ENCODE measurements around the gene HMGCLL1. TPM values are rescaled to one million over a fixed set of nuclear protein-coding genes. Genes with fewer than 3 reads are reported as not detected.

HMGCLL1 gene
- 1 to 10 TPM in 1 of 4 donors, under 1 TPM in 3; 0.32 to 1.3 (median 0.67) TPM for total RNA-seq
- under 1 TPM; 0.35 to 0.56 (median 0.52) TPM for polyA plus RNA-seq
- long read RNA-seq, donor 1, result 0 reads
- long read RNA-seq, donor 2, result 0 reads

DNA sequence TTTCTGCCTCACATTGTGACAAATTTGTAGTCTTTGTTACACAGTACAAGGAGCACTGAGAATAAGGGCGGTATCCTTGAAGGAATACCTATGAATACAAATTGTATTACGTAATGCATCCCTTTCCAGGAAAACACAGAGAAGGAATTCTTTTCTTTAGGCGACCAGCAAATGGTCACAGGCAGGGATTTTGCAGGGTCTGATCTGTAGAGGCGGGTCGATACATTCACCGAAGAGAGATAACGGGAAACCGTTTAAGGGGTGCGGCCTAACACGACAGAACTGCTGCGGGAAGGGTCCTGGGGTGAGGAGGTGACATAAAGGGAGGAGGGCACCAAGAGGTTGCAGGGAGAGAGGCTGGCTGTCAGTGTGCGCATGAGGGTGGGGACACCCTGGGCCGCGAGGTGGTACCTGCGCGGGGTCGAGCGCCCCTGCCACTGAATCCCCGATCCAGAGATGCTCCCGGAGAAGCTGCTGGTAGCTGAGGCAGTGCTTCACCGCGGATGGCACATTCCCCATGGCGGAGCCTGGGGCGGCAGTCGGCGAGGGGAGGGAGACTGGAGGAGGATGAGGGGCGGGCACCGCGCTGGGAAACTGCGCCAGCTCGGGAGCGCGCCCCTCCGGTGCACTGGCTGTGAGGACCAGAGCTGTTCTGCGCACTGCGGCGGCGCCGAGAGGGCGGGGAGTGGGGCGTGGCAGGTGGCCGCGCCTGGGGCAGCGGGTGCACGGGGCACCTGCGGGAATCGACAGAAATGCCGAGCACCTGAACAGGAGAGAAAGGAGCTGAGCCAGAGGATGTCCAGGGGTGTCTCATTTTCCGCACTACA is at the start of gene HMGCLL1:
TSS of gene HMGCLL1 (minus strand) at position 656 of the 827 bp plus-strand sequence. CDS start at position 519, 137 bp downstream.
- TF ChIP-seq, protein P1, sequence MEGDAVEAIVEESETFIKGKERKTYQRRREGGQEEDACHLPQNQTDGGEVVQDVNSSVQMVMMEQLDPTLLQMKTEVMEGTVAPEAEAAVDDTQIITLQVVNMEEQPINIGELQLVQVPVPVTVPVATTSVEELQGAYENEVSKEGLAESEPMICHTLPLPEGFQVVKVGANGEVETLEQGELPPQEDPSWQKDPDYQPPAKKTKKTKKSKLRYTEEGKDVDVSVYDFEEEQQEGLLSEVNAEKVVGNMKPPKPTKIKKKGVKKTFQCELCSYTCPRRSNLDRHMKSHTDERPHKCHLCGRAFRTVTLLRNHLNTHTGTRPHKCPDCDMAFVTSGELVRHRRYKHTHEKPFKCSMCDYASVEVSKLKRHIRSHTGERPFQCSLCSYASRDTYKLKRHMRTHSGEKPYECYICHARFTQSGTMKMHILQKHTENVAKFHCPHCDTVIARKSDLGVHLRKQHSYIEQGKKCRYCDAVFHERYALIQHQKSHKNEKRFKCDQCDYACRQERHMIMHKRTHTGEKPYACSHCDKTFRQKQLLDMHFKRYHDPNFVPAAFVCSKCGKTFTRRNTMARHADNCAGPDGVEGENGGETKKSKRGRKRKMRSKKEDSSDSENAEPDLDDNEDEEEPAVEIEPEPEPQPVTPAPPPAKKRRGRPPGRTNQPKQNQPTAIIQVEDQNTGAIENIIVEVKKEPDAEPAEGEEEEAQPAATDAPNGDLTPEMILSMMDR (IDR thresholded peaks at IDR 0.05), result no peak
- no peaks in the 10 kb centered on the region for H3K9me3 ChIP-seq
- DNase-seq (peak; percentile 36 to 71), ATAC-seq (peak in 2 of 4 donors; percentile 54 to 61)
- no peaks in the 10 kb centered on the region for H3K4me1 ChIP-seq
- WGBS, 3 donors, result 5 to 7% (median 6%) methylated on average over 46 to 49 of the region's 49 CpGs
- peak within 1 kb of the TSS; percentile 60 for H3K4me3 ChIP-seq
- no peak within 1 kb of the TSS for H3K27ac ChIP-seq
- intact Hi-C loops (cut with DNase I), result no loop called here
- H3K36me3 ChIP-seq (ENCODE audit: insufficient read depth in 1 of 2, low read depth in 1 of 2), result no peaks in the 10 kb centered on the region
- no peaks in the 10 kb centered on the region for H3K27me3 ChIP-seq (ENCODE audit: insufficient read depth in 3 of 3, low read length in 2 of 3)

DNA sequence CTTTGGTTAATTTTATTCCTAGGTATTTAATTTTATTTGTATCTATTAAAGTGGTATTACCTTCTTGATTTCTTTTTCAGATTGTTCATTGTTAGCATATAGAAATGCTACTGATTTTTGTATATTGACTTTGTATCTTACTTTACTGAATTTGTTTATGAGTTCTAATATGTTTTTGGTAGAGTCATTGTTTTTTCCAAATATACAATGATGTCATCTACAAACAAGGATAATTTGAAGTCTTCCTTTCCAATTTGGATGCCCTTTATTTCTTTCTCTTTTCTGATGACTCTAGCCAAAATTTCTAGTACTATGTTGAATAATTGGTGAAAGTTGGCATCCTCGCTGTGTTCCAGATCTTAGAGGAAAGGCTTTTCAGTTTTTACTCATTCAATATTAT is 43.0 kb upstream of the HMGCLL1 start:
- WGBS, 3 donors, result 84 to 93% (median 87%) methylated on average over 1 of the region's 1 CpG
- ATAC-seq (no peak), DNase-seq (no peak)
- Histone ChIP-seq H3K27ac (no peak overlapping the region), H3K9me3 (no peaks in the 10 kb centered on the region), H3K4me3 (no peak overlapping the region), H3K27me3 (ENCODE audit: insufficient read depth in 3 of 3, low read length in 2 of 3) (no peaks in the 10 kb centered on the region), H3K36me3 (ENCODE audit: insufficient read depth in 1 of 2, low read depth in 1 of 2) (no peaks in the 10 kb centered on the region), H3K4me1 (no peaks in the 10 kb centered on the region)
- intact Hi-C loops (cut with DNase I), result no loop called here
- TF ChIP-seq, protein P1 (IDR thresholded peaks at IDR 0.05), result no peak

DNA sequence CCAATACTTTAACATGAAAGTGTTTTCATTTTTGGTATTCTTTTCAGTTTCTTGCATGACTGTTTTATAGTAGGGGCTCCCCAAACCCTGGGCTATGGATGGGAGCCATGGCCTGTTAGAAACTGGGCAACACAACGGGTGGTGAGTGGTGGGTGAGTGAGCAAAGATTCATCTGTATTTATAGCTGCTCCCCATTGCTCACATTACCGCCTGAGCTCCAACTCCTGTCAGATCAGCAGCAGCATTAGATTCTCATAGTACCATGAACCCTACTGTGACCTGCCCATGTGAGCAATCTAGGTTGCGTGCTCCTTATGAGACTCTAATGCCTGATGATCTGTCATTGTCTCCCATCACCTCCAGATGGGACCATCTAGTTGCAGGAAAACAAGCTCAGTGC is 42.3 kb upstream of the HMGCLL1 start:
- no peak overlapping the region for H3K4me3 ChIP-seq
- no peak for DNase-seq
- H3K27me3 ChIP-seq (ENCODE audit: insufficient read depth in 3 of 3, low read length in 2 of 3), result no peaks in the 10 kb centered on the region
- H3K4me1 ChIP-seq, result no peaks in the 10 kb centered on the region
- ATAC-seq, result no peak
- no peaks in the 10 kb centered on the region for H3K36me3 ChIP-seq (ENCODE audit: insufficient read depth in 1 of 2, low read depth in 1 of 2)
- 92 to 98% (median 92%) methylated on average over 3 of the region's 3 CpGs for WGBS, 3 donors
- TF ChIP-seq, protein P1 (IDR thresholded peaks at IDR 0.05), result no peak
- H3K27ac ChIP-seq, result no peak overlapping the region
- H3K9me3 ChIP-seq, result no peaks in the 10 kb centered on the region
- intact Hi-C loops (cut with DNase I), result no loop called here

DNA sequence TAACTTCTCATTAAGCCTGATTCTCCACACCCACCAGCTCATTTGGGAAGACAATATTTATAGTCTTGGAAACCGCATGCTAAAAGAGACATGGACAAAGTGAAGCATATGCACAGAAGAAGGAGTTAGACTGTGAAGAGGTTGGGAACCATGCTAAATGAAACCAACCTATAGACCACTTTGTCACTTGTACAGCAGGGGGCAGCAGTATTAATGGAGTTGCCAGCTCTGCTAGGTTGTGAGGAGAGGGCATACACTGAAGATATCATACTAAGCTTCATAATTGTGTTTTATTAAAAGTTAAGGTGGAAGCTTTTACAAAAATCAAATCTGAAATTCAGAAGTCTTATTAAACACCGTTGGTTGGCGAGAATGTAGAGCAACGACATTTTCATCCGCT is 38.3 kb upstream of the HMGCLL1 start:
- intact Hi-C loops (cut with DNase I), result no loop called here
- no peaks in the 10 kb centered on the region for H3K27me3 ChIP-seq (ENCODE audit: insufficient read depth in 3 of 3, low read length in 2 of 3)
- H3K9me3 ChIP-seq, result no peaks in the 10 kb centered on the region
- WGBS, 3 donors, result 84 to 93% (median 85%) methylated on average over 5 of the region's 5 CpGs
- no peak for ATAC-seq
- DNase-seq, result no peak
- TF ChIP-seq, protein P1 (IDR thresholded peaks at IDR 0.05), result no peak
- no peak overlapping the region for H3K27ac ChIP-seq
- no peaks in the 10 kb centered on the region for H3K36me3 ChIP-seq (ENCODE audit: insufficient read depth in 1 of 2, low read depth in 1 of 2)
- H3K4me1 ChIP-seq, result no peaks in the 10 kb centered on the region
- no peak overlapping the region for H3K4me3 ChIP-seq

All from psoas muscle (tissue), 8 donors.